Stimulated activated CD8-positive, alpha-beta memory T cell treated with anti-CD3 and anti-CD28 coated beads, Interleukin-4, amount 100 ng/mL, for 24 hours (primary cell): ENCODE results near the gene SAMD11.

Source experiments
- DNase-seq: peaks from one replicate; pipeline ENCODE4 v3.0.0-alpha.2; 2020; ENCODE audit warnings: low read depth

The SAMD11 gene

DNA sequence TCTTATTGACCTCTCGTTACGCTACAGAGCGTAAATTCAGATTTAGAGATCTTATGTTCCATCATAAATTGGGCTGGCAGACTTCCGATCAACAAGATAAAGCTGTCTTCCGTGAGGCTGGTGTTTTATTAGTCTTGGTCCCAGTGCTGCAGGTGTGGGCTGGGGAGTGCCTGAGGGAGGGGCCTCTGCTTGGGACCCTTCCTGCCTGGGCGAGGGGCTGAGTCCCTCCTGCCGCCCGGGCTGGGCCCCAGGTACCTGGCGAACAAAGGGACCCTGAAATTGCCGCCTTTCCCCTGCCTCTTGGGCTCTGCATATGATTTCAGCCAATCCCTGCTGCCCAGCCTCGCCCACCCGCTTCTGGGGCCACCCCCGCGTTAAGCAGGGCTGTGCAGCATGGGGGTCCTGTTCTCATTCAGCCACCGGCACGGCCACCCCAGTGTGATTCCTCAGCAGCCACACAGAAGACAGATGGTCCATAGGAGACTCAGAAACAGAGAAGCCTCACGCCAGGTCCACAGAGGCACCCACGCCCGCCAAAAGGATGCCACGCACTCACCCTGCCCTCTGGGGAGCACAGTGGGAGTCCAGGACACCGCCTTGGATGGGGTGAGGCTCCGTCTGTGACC is 6.1 kb upstream of the SAMD11 start:
- no peak for DNase-seq

- DNase-seq = no peak
These were observed 5.4 kb upstream of the SAMD11 start for GRCh38 chr1:918353-918752.

DNA sequence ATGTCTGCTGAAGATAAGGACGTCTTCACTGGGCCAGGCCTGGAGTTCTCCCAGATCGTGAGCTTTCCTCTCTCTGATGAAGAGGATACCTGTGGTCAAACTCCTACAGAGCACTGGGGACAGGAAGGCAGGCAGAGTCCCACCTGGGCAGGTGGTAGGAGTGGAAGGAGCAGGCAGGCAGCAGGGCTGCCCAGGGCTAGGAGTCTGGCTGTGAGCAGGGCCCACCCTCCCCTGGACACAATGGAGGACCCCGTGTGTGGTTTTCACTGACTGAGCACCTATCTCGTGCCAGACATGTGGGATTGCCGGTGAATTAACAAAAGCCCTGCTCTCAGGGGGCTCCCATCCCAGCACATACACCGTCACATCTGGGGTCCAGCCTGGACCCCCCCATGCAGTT is 4.9 kb upstream of the SAMD11 start:
- DNase-seq = no peak

GRCh38 chr1:919271-919872 is 4.4 kb upstream of the SAMD11 start:
- DNase-seq = no peak

- DNase-seq = no peak
These were observed 3.7 kb upstream of the SAMD11 start for GRCh38 chr1:920010-920409.

DNA sequence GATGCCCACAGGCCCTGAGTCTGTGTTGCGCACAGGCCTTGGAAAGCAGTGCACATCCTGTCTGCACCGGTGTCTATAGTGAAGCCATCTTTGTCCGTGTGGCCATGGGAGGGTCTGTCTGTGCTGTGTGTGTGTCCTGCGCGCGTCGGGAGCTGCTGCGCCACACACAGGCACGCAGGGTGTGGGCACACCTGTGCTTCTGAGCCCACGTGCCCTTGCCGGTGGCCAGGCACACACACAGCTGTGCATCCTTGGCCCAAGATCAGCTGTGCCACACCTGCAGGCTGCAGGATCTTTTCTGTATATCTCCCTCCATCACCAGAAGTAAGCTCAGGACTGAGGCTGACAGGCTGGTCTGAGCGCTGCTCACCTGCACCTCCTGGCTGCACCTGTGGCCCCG is 3.2 kb upstream of the SAMD11 start:
- DNase-seq = no peak

DNA sequence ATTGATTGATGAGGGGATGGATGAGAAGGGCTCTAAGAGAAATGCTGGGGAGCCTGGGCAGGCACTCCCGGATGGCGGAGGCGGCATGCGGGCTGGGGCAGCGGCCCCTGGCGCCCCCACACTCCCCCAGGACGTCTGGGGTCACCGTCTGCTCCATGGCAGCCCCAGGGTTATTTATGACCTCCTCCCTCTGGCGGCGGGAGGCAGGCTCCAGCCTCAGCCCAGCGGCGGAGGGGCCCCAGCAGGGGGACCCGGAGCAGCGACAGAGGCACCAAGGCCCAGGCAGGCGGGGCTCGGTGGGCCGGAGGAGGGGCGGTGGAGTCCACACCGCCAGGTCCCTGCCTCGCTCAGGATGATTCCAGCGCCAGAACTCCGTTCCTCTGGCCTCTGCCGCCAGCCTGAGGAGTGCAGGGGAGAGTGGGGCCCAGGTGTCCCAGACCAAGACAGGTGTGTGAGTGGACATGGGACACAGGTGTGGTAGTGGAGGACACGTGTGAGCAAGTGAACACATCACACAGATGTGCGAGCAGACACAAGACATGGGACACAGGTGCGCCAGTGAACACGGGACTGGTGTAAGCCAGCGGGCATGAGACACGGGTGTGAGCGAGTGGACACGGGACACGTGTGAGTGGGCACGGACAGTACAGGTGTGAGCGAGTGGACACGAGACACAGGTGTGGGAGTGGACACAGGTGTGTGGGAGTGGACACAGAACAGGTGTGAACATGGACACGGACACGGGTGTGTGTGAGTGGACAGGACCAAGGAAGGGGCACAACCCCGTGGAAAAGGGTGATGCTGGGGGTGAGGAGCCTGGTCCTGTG is 2.5 kb upstream of the SAMD11 start:
- DNase-seq = no peak

- DNase-seq = no peak
These were observed 400 bp downstream of the SAMD11 start for GRCh38 chr1:923991-924655.

DNA sequence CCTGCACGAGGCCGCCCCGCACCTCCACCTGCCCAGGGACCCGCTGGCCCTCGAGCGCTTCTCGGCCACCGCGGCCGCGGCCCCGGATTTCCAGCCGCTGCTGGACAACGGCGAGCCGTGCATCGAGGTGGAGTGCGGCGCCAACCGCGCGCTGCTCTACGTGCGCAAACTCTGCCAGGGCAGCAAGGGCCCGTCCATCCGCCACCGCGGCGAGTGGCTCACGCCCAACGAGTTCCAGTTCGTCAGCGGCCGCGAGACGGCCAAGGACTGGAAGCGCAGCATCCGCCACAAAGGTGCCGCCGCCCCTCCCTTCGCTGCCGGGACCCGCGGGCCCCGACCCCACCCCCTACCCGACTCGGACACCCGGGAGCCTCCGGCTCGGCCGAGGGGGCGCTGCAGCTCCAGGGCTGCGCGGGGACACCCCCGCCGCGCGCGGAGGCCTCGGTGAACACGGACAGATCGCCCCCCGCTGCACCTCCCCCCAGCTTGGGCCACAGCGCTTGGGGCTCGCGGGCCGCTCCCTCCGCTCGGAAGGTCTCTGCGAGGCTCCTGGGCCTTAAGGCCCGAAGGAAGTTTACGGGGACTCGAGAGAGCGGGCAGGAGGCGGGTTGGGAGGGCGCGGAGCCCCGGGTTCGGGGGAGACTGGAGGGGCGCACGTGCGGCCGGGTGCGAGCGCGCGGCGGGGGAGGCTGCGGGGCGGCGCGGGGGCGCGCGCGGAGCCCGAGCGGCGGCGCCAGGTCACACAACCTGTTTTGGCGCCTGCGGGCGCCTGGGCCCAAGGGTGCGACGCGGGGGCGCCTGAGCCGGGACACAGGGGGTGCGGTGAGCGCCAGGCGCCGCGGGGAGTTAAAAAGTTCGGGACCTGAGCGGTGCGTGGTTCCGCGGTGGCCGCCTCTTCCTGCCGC is 1.2 kb downstream of the SAMD11 start:
- DNase-seq = no peak

DNA sequence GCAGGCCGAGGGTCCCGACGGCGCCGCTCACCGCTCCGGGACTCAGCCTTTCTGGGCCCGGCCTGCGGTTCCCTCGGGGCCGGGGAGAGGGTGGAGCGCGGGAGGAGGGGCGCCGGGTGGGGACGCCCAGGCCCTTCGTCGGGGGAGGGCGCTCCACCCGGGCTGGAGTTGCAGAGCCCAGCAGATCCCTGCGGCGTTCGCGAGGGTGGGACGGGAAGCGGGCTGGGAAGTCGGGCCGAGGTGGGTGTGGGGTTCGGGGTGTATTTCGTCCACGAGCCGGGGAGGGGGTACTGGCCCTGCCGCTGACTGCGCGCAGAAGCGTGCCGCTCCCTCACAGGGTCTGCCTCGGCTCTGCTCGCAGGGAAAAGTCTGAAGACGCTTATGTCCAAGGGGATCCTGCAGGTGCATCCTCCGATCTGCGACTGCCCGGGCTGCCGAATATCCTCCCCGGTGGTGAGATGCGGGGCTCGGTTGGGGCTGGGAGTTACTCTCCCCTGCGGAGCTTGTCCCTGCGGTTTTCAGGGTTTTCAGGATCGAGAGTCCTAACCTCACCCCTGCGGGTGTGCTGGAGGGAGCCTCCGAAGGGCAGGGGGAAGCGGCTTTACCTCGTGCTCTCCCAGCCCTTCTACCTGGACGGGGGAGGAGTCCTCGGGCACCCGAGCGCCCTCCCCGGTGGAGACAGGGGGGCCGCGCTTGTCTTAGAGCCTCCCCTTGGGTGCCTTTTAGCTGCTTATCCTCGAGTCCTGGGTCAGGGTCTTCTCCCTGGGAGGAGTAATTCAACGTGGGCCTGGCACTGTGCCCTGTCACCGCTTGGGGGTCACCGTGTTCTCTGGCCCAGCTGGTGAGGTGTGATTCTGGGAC is 2.1 kb downstream of the SAMD11 start:
- DNase-seq = no peak

DNA sequence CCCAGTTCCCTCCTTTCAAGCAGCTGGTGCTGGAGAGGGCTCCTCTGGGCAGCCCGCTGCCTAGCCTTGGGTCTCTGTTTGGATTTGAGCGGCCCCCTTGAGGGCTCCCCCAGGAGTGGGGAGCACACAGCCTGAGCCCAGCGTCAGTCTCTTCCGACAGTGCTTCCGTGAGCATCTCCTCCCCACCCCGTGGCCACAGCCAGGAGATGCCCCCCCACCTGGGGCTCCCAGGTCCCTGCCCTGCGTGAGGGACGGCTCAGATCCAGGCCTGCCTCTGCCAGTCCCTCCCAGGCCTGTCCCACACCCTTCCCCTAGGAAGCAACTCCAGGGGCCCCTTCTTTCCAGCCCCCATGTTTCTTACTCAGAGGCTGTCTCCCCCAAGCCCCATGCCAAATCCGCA is 3.5 kb downstream of the SAMD11 start:
- DNase-seq = no peak

DNA sequence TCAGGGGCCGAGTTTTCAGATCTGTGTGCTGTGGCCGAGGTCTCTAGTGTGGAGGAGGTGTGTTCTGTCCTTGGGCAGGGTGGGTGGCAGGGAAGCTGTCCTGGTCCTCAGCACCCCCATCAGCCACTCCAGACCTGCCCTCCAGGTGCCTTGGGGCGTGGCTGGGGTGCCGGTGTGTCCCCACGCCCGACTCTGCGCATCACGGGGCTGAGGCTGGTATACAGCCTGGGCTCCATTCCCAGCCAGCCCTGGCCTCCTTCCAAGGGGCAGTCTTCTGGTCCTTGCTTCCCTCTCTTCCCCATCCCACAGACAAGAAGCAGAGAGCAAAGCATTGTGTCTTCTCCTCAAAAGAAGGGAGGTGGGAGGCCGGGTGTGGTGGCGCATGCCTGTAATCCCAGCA is 4.0 kb downstream of the SAMD11 start:
- no peak for DNase-seq

DNA sequence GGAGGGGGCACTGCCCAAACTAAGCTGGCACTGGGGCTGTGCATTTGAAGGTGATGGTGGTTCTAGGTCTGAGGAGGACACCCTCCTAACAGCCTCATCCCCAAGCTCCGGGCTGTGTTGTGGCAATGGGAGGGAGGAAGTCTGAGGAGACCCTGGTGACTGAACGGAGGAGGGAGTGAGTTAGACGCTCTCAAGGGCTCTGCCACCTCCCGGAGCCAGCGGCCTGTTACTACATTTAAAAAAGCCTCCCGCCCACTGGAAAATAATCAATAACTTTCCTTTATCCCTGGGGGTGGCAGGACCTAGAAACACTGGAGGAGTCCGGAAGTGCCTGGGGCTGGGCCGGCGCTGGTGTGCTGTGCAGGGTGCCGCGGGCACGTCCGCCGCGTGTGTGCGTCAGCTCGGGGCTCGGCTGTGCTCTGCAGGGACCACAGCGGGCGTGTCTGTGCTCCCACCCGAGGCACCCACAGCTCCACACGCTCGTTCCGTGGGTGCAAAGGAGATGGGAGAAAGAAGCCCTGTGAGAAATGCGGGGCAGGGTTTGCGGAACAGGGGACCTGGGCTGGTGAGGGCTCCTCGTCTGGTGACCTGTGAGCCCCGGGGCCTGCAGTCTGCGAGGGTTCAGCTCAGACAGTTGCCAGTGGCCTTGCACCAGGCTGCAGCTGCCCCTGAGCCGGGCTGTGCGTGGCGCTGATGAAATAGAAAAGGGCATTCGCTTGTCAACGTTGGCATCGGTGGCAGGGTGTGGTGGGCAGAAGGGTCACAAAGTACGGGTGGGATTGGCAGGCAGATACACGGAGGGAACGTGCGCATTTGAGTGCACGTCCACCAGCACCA is 5.3 kb downstream of the SAMD11 start:
- DNase-seq = no peak

- no peak for DNase-seq
These were observed 6.2 kb downstream of the SAMD11 start for GRCh38 chr1:929712-930632.

- DNase-seq = no peak
These were observed 7.0 kb downstream of the SAMD11 start for GRCh38 chr1:930633-931138.

- DNase-seq = no peak
These were observed 7.9 kb downstream of the SAMD11 start for GRCh38 chr1:931380-932172.

DNA sequence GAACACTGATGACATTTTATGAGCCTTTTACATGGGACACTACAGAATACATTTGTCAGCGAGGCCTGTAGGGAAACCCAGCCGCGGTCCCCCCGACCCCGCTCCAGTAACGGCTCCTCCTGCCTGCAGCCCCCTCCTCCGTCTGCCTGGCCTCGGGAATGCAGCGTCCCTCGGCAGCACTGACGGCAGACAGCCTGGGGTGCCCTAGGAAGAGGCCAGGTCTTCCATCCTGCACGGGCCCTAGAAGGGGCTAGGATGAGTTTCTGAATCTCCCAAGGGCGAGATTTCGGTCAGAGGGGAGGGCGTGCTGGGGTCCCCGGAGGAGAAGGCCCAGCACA is 8.4 kb downstream of the SAMD11 start:
- no peak for DNase-seq
